OCI-M1 (cell line): Measurements from ENCODE around the gene HASPIN.
"Not testable (repeated sequence)": the region's sequence is repeated elsewhere in the genome, so short reads cannot be mapped to it uniquely, and the experiment has no call there.

ENCODE experiments used
- DNase-seq: peaks from one replicate; lab custom pipeline; 2025; lab: John Stamatoyannopoulos, UW

The HASPIN gene

GRCh38 chr17:3695723-3696411, 27.8 kb upstream of the HASPIN start, which contains the start of gene P2RX5:
P2RX5 (minus strand) TSS chr17:3696155; CDS start chr17:3696005, 150 bp downstream.
- peak; percentile 31 for DNase-seq

GRCh38 chr17:3697103-3697476, 26.6 kb upstream of the HASPIN start:
- DNase-seq, result no peak

- DNase-seq, result no peak
These were observed 25.6 kb upstream of the HASPIN start for GRCh38 chr17:3698139-3698538.

- DNase-seq, result no peak
These were observed 23.8 kb upstream of the HASPIN start for GRCh38 chr17:3699951-3700350.

GRCh38 chr17:3702041-3702539, 21.6 kb upstream of the HASPIN start:
- DNase-seq, result not testable (repeated sequence)

GRCh38 chr17:3704931-3705717, 18.6 kb upstream of the HASPIN start:
- no peak for DNase-seq

GRCh38 chr17:3705718-3705984, 18.1 kb upstream of the HASPIN start:
- DNase-seq, result not testable (repeated sequence)

GRCh38 chr17:3708366-3708765, 15.3 kb upstream of the HASPIN start:
- DNase-seq, result peak; percentile 17

- DNase-seq, result no peak
These were observed 12.7 kb upstream of the HASPIN start for GRCh38 chr17:3710951-3711383.

GRCh38 chr17:3712811-3713463, 10.8 kb upstream of the HASPIN start:
- DNase-seq, result peak; percentile 93

GRCh38 chr17:3715296-3715695, 8.4 kb upstream of the HASPIN start:
- DNase-seq, result no peak

- no peak for DNase-seq
These were observed 5.5 kb upstream of the HASPIN start for GRCh38 chr17:3718201-3718600.

- no peak for DNase-seq
These were observed 4.4 kb upstream of the HASPIN start for GRCh38 chr17:3719265-3719664.

GRCh38 chr17:3722716-3723115, 987 bp upstream of the HASPIN start:
- no peak for DNase-seq

GRCh38 chr17:3723188-3723555, 531 bp upstream of the HASPIN start:
- DNase-seq, result no peak

- no peak for DNase-seq
These were observed 825 bp downstream of the HASPIN start for GRCh38 chr17:3724378-3725077.

- DNase-seq, result no peak
These were observed 3.3 kb downstream of the HASPIN start for GRCh38 chr17:3727041-3727440.

GRCh38 chr17:3728099-3728498, 4.4 kb downstream of the HASPIN start:
- not testable (repeated sequence) for DNase-seq

GRCh38 chr17:3729881-3730280, 6.2 kb downstream of the HASPIN start:
- no peak for DNase-seq

- DNase-seq, result no peak
These were observed 7.3 kb downstream of the HASPIN start for GRCh38 chr17:3730881-3731429.

GRCh38 chr17:3732210-3732621, 8.5 kb downstream of the HASPIN start:
- DNase-seq, result peak; percentile 63

GRCh38 chr17:3734911-3735276, 11.2 kb downstream of the HASPIN start:
- not testable (repeated sequence) for DNase-seq
